Subcutaneous abdominal adipose tissue (tissue), 5 donors: ENCODE data around the gene CEP131.
A peak's percentile ranks its signal among the peaks of the same experiment; 100 is the strongest.

Source experiments
- H3K27ac ChIP-seq: one replicate; pipeline ENCODE4 v1.7.0; 2013; ENCODE audit warnings: low read depth, mild to moderate bottlenecking, inconsistent platforms, low read length, moderate library complexity
- H3K27me3 ChIP-seq, 5 donors: one replicate each; pipeline ENCODE4 v1.7.0; 2013; ENCODE audit warnings: low read length in 5 of 5, inconsistent platforms in 1 of 5; ENCODE audit not compliant: control insufficient read depth in 5 of 5, insufficient read depth in 4 of 5
- H3K36me3 ChIP-seq, 5 donors: one replicate each; pipeline ENCODE4 v1.7.0; 2013; ENCODE audit warnings: low read length in 5 of 5; ENCODE audit not compliant: control insufficient read depth in 5 of 5, insufficient read depth in 5 of 5
- H3K4me1 ChIP-seq, 5 donors: one replicate each; pipeline ENCODE4 v1.7.0; 2013; ENCODE audit warnings: low read length in 5 of 5, mild to moderate bottlenecking in 3 of 5, moderate library complexity in 1 of 5; ENCODE audit not compliant: control insufficient read depth in 5 of 5, insufficient read depth in 5 of 5
- H3K4me3 ChIP-seq, 5 donors: one replicate each; pipeline ENCODE4 v1.7.0; 2013; ENCODE audit warnings: low read length in 5 of 5, low read depth in 1 of 5
- H3K9ac ChIP-seq, 5 donors: one replicate each; pipeline ENCODE4 v1.7.0; 2013; ENCODE audit warnings: low read length in 5 of 5, mild to moderate bottlenecking in 4 of 5, moderate library complexity in 3 of 5
- H3K9me3 ChIP-seq, 5 donors: one replicate each; pipeline ENCODE4 v1.7.0; 2013; ENCODE audit warnings: low read length in 5 of 5; ENCODE audit not compliant: control insufficient read depth in 5 of 5
- donor health status: healthy.
- donor health status: healthy.
- donor health status: healthy.
- donor health status: healthy.
- donor health status: healthy.

Gene CEP131

DNA sequence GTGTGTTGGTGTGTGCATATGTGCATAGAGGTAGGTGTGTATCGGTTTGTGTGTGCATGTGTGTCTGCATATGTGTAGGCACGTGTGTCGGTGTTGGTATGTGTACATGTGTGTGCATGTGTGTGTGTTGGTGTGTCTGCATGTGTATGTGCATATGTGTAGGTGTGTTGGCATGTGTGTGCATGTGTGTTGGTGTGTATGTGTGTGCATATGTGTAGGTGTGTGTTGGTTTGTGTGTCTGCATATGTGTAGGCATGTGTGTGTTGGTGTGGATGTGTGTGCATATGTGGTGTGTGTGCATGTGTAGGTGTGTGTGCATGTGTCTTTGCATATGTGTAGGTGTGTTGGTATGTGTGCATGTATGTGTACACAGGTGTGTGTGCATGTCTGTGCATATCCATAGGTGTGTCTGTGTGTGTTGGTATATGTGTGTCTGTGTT lies 52.9 kb downstream of the CEP131 start:
- H3K4me3 ChIP-seq, result no peak overlapping the region
- no peaks in the 10 kb centered on the region for H3K9me3 ChIP-seq
- peaks cover 4 to 24% (median 16%) of the 10 kb centered on the region in 5 donors for H3K27me3 ChIP-seq
- H3K36me3 ChIP-seq, result no peaks in the 10 kb centered on the region
- H3K4me1 ChIP-seq, result peaks cover 0 to 14% (median 5%) of the 10 kb centered on the region in 5 donors
- H3K9ac ChIP-seq, result no peak overlapping the region
- H3K27ac ChIP-seq, result no peak overlapping the region

DNA sequence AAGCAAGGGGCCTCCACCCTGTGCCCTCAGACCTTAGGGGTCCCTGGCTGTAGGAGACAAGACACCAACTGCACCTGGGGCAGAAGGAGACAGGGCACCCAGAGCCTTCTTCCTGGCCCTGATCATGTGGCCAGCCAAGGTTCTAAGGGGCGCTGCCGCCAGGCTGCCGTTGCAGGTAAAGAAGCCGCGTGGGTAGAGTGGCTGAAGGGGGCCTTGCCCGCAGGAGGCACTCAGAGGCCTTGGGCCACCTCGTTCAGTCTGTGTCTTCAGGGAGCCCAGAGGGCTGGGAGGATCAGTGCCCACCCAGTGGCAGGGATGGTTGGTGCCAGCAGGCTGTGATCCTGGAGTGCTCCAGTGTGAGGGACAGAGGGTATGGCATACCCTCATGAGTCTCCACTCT lies 55.1 kb downstream of the CEP131 start:
- Histone ChIP-seq H3K4me3 (no peak overlapping the region), H3K9ac (no peak overlapping the region), H3K9me3 (no peaks in the 10 kb centered on the region), H3K36me3 (no peaks in the 10 kb centered on the region), H3K27me3 (peaks cover 16 to 41% (median 30%) of the 10 kb centered on the region in 5 donors), H3K4me1 (peaks cover 0 to 9% (median 5%) of the 10 kb centered on the region in 5 donors), H3K27ac (no peak overlapping the region)

DNA sequence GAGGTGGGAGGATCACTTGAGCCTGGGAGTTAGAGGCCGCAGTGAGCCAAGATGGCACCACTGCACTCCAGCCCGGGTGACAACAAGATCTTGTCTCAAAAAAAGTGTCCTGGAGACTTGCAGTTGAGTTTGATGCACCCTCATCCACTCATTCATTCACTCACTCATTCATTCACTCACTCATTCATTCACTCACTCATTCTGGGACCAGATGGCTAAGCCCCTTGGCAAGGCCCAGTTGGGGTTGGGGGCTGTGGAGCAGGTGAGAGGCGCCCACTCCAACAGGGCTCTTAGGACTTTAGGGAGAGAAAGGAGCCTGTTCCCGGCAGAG lies 55.6 kb downstream of the CEP131 start:
- peaks cover 16 to 45% (median 34%) of the 10 kb centered on the region in 5 donors for H3K27me3 ChIP-seq
- no peaks in the 10 kb centered on the region for H3K9me3 ChIP-seq
- no peak overlapping the region for H3K9ac ChIP-seq
- no peaks in the 10 kb centered on the region for H3K36me3 ChIP-seq
- no peak overlapping the region for H3K4me3 ChIP-seq
- peaks cover 0 to 8% (median 5%) of the 10 kb centered on the region in 5 donors for H3K4me1 ChIP-seq
- no peak overlapping the region for H3K27ac ChIP-seq

DNA sequence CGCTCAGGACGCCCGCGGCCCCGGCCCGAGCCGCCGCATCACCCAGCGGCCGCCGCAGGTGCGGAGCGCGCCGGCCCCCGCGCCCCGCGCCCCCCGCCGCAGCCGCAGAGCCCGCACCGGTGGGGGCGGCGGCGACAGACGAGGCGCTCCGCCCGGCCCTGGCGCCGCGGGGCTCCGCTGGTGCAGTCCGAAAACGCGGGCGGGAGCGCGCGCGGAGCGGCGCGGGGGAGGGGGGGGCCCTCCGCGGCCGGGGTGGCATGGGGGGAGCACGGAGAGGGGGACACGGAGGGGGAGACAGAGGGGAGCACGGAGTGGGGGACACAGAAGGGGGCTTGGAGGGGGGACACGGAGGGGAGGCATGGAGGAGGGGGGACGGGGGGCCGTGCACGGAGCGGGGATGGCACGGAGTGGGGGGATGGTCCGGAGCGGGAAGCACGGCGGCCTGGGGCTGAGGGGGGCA lies 56.7 kb downstream of the CEP131 start, which contains the start of gene AATK:
TSS of gene AATK (minus strand) at position 189 of the 460 bp plus-strand sequence. CDS start 229 bp downstream, outside the sequence.
- H3K4me1 ChIP-seq, result peaks cover 0 to 9% (median 5%) of the 10 kb centered on the region in 5 donors
- H3K9ac ChIP-seq, result no peak within 1 kb of the TSS
- no peaks in the 10 kb centered on the region for H3K36me3 ChIP-seq
- H3K27ac ChIP-seq, result no peak within 1 kb of the TSS
- peaks cover 14 to 49% (median 36%) of the 10 kb centered on the region in 5 donors for H3K27me3 ChIP-seq
- peak within 1 kb of the TSS in 2 of 5 donors; percentile 40 to 47 for H3K4me3 ChIP-seq
- no peaks in the 10 kb centered on the region for H3K9me3 ChIP-seq

DNA sequence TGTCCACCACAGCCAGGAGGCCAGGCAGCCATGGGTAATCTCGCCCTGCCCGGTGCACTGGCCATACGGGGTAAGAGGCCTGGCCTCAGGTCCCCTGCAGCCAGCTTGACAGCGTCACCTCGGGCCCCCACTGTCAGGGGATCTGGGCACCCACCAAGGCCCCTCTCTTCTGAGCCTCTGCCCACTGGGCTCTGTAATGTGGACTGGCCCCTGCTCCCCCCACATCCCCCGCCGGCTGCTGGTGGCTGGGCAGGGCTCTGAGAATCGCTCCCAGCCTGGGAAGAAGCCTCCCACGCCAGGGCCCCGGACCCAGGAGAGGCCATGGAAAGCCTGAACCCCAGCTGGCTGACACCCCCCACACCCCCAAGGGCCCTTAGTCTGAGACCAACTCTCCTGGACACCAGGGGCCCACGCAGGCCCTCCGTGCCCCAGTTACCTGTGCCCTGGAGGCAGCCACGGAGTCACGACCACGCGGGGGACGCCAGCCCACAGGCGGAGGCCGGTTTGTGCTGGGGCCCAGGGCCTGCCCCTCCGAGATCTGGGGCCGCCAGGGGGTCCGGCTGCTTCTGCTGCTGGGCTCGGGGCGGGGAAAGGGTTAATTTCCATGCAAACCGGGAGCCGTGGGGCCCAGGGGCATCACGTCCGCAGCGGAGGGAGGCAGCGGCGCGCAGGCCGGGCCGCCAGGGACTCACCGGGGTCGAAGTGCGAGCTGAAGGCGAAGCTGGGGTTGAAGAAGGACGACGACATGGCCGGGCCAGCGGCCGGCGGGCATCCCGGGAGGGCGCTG lies 57.3 kb downstream of the CEP131 start, which contains the start of gene PVALEF:
TSS of gene PVALEF (plus strand) at position 262 of the 787 bp plus-strand sequence. CDS start 15,720 bp downstream, outside the sequence.
- Histone ChIP-seq H3K4me3 (peak within 1 kb of the TSS in 2 of 5 donors; percentile 40 to 47), H3K36me3 (no peaks in the 10 kb centered on the region), H3K9ac (no peak within 1 kb of the TSS), H3K4me1 (peaks cover 0 to 15% (median 5%) of the 10 kb centered on the region in 5 donors), H3K9me3 (no peaks in the 10 kb centered on the region), H3K27me3 (peaks cover 16 to 49% (median 38%) of the 10 kb centered on the region in 5 donors), H3K27ac (no peak within 1 kb of the TSS)

DNA sequence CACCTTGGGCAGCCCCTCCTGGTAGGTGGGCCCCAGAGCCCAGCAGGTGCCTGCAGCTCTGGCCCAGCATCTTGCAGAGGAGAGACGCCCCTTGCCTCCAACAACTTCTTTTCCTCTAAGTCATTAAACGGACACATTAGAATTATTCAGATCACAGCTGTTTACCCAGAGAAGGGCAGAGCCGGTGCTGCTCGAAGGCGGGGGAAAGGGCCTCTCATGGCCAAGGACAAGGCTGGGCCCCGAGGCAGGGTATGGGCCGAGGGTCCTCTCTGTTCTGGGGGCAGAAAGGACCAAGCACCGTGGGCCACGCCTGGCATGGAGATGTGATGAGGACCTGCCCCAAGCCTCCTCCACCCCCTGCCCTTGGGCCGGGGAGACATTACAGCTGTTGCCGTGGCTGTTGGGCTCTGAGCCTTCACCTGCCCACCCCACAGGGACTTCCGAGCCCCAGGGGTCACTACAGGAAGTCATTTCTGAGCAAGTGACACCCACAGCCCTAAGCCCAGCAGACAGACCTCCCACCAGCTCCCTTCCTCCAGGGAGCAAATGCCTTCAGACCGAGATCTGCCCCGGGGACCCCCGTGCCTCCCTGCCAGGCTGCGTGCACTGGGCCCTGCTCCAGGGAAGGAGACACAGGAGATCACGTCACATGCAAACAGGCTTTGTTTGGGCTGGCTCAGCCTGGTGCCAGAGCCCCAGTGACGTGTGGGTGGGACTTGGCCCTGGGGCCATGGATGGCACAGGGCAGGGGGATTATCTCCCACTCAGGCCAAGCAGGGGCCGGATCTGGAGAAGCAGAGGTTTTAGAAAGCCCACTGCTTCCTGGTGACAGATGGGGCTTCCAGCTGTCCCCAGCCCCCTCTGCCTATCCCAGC lies 58.2 kb downstream of the CEP131 start:
- H3K9ac ChIP-seq, result no peak overlapping the region
- H3K27ac ChIP-seq, result no peak overlapping the region
- no peaks in the 10 kb centered on the region for H3K36me3 ChIP-seq
- no peaks in the 10 kb centered on the region for H3K9me3 ChIP-seq
- H3K27me3 ChIP-seq, result peaks cover 19 to 53% (median 41%) of the 10 kb centered on the region in 5 donors
- no peak overlapping the region for H3K4me3 ChIP-seq
- H3K4me1 ChIP-seq, result peaks cover 0 to 21% (median 10%) of the 10 kb centered on the region in 5 donors

DNA sequence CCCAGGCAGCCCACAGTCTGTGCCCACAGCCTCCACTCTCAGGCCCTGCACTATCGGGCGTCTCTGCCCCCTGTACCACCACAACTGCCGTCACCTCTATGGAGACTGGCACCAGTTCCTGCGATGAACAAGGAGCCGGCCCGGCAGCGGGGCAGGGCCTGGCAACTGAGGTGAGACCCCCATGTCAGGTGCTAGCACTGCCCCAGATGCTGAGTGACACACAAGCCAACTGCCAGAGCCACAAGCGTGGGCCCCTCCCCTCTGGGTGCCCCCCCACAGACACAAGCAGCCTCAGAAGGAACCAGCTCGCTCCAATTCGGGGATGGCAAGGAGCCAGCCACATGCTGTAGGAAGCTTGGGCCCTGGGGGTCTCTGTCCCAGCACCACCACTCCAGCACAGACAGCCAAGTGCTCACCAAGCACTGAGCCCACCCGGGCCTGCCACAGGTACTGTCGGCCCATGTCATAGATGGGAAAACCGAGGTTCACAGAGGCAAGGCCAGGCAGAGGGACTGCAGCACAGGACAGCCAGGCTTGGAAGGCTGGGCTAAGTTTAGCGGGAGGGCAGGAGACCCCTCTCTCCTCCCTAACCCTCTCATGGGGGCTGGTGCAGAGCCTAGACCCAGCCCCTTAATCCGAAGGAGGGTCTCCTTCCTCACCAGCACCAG lies 58.9 kb downstream of the CEP131 start:
- Histone ChIP-seq H3K4me3 (no peak overlapping the region), H3K9me3 (no peaks in the 10 kb centered on the region), H3K4me1 (peaks cover 0 to 25% (median 11%) of the 10 kb centered on the region in 5 donors), H3K27me3 (peaks cover 19 to 56% (median 41%) of the 10 kb centered on the region in 5 donors), H3K9ac (no peak overlapping the region), H3K36me3 (no peaks in the 10 kb centered on the region), H3K27ac (no peak overlapping the region)

DNA sequence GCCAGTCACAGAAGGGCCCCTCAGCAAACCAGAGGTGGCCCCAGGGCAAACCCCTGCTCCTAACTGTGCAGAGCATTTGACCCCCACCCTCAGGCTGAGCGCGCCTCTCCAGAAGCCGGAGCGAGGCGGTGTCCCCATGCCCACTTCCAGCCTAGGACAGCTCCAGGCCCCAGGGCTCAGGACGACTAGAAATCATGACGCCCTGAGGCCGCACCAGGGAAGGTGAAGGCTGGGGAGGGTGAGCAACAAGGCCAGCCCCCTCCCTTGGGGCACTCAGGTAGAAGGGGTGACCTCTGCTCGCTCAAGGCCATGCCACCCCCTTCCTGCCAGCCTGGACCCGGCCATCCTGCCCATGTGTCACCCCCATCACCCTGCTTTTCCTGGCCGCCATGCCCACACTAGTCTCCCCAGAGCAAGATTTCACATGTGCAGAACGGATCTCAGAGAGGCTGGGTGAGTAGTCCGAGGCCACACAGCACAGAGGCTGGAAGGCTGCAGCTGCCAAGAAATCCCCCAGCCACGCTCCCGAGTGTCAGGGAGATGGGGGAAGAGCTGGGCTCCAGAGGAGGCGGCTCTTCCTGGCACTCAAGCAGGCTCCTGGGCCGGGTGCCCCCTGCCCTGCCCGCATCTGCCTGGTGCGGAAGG lies 59.6 kb downstream of the CEP131 start:
- H3K4me3 ChIP-seq, result no peak overlapping the region
- no peaks in the 10 kb centered on the region for H3K9me3 ChIP-seq
- peaks cover 19 to 56% (median 38%) of the 10 kb centered on the region in 5 donors for H3K27me3 ChIP-seq
- no peak overlapping the region for H3K27ac ChIP-seq
- peaks cover 0 to 25% (median 11%) of the 10 kb centered on the region in 5 donors for H3K4me1 ChIP-seq
- H3K9ac ChIP-seq, result no peak overlapping the region
- H3K36me3 ChIP-seq, result no peaks in the 10 kb centered on the region

DNA sequence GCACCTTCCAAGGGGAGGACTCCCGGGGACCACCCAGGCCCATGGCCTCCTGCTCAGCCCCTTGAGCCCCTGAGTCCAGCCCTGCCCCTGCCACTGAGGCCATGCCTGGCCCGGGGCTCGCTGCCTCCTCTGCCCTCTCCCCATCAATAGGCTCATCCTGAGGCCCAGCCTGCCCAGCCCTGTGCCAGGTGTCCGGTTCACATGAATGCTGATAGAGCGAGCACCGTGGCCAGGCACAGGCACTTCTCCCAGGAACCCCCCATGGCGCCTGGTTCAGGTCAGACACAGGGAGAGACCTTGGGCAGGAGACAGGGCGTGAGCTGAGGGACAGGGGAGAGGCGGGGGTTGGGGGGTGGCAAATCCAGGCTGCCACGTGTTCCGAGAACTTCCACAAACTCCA lies 60.3 kb downstream of the CEP131 start:
- H3K27me3 ChIP-seq, result peaks cover 19 to 52% (median 38%) of the 10 kb centered on the region in 5 donors
- H3K9me3 ChIP-seq, result no peaks in the 10 kb centered on the region
- H3K9ac ChIP-seq, result no peak overlapping the region
- no peak overlapping the region for H3K27ac ChIP-seq
- H3K36me3 ChIP-seq, result no peaks in the 10 kb centered on the region
- H3K4me3 ChIP-seq, result no peak overlapping the region
- H3K4me1 ChIP-seq, result peaks cover 0 to 25% (median 11%) of the 10 kb centered on the region in 5 donors
